HPDE6-E6E7 (cell line): Measurements from ENCODE around the gene ARHGEF28.
A peak's percentile ranks its signal among the peaks of the same experiment; 100 is the strongest.

Experiments
- DNase-seq: peaks from one replicate; pipeline ENCODE4 v3.0.0; 2011; ENCODE audit warnings: missing footprints; ENCODE audit errors: extremely low spot score

Gene ARHGEF28

DNA sequence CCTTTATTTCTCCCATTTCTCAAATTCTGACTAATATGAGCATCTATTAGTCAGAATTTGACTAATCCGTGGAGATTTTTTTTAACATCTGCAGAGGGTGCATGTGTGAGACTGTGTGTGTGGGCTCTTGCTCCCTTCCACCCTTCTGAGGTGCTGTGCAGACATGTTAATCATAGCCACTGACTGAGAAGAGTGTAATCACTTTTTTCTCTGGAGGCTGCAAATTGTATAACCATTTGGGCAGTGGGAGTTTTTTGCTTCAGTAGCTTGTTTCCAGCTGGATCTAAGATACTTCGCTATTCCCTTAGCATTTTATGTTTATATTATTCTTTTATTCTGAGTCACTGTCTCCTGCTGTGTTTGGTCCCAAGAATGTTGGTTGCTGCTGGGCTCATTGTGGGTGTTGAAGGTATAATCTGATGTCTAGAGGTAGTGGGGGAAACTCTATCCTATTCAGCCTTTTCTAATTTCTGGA lies 66.2 kb downstream of the ARHGEF28 start:
- peak; percentile 28 for DNase-seq

DNA sequence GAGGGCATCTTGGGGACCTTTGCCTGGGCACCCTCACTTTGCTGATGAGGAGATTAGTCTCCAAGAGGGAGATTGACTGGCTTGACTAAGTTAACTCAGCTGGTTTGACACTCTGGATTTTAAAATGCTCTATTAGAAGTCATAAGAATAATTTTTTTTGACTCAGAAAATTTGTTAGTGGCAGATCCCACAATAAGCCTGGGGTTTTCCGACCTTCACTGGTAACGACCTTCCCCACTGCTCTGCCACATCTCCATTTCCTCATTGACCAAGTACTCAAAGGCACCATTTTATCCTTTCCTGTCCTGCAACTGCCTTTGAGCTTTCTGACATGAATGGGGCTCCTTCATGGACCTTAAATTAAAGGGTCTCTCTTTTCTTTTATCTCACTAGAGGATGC lies 67.0 kb downstream of the ARHGEF28 start:
- DNase-seq, result no peak

DNA sequence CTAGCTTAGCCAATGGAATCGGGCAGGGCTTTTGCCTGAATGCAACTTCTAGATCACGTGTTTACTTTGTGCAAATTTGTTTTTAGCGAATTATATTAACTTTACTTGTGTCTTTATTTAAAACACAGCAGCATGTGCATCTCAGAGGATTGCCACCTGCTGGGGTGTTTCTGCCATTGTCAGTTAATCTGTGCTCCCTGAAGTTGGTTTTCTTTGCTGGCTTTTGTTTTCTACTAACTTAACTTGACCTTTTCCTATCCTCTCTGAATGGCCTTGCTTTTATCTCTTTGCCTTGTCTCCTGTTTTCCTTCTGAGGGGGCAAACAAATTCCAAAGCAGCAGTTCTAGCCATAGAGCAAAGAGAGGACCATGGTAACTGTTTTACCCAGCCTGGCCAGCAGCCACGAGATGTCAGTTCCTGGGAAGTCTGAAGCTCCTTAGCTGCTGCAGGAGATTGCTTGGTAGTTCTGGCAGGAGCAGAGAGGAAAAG lies 67.6 kb downstream of the ARHGEF28 start:
- DNase-seq, result peak; percentile 21

DNA sequence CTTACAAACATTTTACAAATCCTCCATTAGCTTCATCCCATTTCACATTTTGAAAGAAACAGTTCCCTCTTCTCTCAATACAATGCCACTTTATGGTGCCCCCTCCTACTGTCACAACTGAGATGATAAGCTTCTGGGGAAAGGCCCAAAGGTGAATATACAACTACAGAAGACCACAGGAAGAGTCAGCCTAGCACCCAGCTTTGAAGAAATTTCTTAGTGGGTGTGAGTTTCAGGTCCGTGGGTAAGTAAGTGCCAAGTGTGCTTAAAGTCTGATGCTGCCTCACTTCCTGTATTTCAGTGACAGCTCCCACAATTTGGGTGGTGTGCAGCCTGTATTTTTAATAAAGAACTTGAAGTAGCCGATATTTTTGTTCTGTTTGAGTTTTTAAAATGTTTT lies 68.1 kb downstream of the ARHGEF28 start:
- DNase-seq, result no peak

DNA sequence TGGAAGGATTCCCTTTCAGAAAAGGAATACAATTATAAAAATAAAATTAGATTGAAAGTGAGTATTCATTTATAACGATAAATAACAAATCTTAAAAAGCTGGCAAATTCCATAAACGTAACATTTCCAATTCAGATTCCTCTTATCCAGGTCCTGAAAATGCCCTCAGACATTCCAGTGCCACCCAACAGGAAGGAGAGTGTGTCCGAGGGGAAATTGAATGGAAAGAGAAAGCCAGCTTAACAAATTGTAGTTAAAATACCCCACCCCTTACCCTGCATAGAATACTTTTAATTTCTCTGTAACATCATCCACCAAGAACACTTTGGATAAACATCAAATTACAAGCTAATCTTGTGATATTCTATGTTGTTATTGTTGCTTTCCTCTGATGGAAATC lies 72.0 kb downstream of the ARHGEF28 start:
- DNase-seq, result no peak

DNA sequence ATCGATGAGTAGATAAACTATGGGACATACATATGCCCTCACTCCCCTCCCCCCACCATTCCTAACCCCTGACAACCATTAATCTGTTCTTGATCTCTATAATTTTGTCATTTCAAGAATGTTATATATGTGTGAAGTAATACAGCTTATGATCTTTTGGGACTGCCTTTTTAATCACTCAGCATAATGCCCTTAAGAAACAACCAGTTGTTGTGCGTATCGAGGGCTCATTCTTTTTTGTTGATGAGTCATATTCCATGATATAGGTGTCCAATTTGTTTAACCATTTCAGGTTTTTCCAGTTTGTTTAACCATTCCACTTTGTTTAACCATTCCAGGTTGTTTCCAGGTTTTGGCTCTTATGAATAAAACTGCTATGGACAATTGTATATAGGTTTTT lies 75.6 kb downstream of the ARHGEF28 start:
- DNase-seq, result peak; percentile 81

DNA sequence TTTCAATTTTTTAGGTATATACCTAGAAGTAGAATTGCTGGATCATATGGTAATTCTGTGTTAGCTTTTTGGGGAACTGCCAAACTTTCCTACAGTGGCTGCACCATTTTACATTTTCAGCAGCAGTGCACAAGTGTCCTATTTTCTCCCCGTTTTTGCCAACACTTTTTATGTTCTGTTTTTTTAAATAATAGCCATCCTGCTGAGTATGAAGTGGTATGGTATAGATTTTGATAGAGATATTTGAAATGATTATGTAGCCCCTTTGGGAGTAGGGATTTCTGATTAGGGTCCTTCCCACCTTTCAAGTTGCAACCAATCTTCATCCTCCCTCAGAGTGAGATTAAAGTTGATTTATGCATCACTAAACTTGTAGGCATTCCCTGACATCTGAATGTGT lies 76.5 kb downstream of the ARHGEF28 start:
- no peak for DNase-seq

DNA sequence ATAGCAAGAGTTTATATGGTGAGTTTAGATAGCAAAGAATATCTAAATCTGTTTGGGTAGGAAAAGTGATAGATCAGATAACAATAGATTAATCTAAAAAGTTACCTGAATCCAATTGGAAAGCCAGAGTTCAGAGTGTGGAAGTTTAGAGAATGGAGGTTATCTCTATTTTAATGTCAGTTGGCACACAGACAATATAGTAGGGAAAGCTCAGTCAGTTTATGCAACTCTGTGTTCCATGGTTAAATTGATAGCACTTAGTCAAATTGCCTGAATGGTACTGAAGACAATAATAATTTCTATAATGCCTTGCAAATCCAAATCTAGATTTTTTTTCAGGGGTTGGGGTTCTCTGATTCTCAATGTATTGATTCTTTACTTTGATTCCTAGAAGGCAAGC lies 77.0 kb downstream of the ARHGEF28 start:
- no peak for DNase-seq

DNA sequence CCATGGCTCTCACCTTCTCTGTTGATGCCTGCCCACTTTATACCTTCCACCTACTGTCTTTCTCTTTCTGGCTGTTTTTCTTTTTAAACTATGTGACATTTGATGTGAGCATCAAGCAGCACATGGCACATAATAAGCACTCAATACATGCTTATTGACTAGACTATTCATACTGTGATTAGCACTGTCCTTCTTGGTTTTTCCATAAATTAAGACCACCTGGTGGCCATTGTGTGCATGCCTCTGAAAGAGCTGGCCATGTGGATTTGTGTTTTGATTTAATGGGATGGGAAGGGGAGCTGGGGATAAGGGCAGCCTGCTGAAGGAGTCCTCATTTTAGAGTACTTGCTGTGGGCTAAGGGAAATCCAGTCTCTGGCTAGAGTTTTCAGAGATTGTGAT lies 79.4 kb downstream of the ARHGEF28 start:
- no peak for DNase-seq

DNA sequence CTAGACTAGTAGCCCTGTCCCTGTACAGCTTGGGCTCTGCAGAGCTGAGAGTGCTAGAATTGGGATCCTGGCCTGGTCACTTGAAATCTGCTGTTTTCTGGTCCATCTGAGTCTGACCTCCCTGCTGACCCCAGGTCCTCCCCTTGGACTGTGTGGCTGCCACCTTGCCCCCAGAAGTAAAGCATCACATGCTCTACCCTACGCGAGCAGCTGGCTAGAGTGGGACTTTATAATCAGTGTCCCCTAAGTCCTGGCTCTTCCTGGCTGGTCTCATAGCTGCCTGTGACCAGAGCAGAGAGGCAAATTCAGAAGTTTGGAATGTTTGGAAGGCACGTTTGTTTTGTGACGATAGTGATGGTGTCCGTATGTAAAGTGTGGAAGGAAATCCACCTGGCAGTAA lies 81.0 kb downstream of the ARHGEF28 start:
- no peak for DNase-seq

DNA sequence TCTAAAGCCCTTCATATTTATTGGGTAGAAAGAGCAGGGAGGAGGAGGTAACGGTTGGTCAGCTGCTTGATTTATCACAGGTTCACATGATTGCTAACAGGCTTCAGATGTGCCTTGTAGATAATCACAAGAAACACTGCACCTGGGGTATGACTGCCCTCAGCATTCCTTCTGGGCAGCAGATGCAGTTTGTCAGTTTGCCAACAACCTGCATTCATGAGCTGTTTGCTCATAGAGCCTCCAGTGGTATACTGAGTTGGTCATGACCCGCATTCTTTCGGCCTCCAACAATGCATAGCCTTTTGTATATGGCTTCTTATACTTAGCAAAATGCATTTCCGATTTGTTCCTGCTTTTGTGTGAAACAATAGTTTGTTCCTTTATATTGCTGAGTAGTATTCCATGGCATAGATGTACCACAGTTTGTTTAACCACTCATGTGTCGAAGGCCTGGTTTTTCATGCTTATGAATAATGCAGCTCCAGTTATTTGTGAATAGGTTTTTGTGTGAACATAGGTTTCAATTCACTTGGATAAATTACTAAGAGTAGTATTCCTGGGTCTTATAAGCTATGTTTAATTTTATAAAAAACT lies 83.6 kb downstream of the ARHGEF28 start:
- no peak for DNase-seq

DNA sequence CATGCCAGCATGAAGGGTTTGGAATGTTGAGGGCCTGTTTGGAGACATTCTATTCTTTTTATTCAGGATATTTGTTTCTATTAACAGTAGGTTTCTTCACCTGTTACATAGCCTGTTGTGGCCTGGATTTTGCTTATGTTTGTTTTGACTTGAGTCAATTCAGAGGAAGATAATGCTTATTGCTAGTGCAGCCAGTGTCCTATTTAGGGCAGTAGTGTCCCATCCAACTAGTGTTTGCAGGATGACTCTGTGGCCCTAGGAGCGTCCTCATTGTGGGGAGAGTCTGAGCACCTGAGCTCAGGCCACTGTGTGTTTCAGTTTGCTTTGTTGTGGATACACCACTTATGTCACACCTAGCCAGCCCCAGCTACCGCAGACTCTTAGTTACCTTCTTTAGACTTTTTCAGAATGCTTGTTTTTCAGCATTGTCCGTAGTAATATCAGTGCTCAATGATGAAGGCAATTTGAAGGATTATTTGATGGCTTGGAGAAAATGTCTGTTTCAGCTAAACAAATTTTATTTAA lies 90.3 kb downstream of the ARHGEF28 start:
- DNase-seq, result no peak

DNA sequence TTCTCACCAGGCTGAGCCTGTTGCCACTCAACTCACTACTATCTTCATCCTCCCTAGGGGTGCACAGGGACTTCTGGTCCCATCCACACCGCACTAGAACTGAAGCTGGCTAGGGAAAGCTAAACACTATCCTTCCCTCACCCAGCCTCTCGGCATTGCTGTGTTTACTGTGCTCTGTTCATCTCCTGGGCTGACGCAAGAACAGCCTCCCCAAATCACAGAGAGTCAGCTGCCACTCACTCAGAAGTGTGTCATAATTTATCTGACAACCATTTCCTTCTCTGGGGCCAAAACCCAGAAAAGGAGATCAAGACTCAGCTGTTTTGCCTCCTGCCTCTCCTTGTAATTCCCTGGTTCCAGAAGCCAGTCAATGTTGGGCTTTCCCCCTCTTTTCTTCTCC lies 92.8 kb downstream of the ARHGEF28 start:
- no peak for DNase-seq

DNA sequence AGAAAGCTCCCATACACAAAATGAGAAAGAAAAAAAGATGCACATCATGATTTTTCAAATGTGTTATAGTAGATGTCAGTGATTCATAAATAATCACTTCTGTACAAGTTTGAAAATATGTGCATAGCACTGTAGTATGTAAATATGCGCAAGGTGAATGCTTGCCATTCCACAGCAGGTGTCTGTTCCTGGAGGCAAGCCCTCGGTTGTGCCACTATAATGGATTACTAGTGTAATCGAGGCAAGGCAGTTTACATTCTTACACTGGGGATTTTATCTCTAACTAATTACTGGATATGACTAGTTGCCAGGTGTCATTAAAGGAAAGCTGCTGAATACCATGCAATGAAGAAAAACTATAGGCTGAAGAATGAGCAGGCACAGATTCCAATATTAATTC lies 93.6 kb downstream of the ARHGEF28 start:
- DNase-seq, result no peak

DNA sequence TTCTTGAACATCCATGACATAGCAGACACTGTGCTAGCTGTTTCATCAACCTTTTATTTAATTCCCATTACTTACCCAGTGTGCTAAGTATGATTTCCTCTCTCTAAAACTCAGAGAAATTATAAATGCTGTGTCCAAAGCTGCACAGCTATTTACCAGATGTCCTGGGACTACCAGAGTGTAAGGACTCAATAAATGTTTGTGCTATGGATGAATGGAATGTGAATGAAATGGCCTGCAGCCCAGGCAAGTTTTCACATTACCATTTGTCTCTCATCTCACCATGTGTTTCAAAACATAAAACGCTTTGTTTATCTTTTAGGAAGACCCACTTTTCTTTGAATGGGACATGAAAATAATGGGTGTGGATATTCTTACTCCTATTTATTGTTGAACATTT lies 96.2 kb downstream of the ARHGEF28 start:
- DNase-seq, result no peak

DNA sequence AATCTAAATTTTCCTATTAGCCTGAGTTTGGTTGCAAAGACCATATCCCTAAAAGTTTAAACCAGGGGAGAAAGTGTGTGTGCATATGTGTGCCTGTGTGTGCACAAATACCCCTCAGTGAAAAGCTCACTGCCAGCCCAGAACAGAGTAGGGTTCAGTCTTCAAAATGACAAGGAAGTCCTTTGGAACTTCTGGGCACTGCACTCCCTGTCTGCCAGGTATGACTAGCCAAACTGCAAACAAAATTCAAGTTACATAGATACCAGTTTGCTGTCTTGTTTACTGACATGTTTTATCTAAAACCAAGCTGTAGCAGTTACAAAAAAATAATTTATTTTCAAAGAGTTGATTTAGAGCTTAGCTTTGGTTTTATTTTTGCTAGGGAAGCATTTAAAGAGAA lies 100.1 kb downstream of the ARHGEF28 start:
- DNase-seq, result no peak

DNA sequence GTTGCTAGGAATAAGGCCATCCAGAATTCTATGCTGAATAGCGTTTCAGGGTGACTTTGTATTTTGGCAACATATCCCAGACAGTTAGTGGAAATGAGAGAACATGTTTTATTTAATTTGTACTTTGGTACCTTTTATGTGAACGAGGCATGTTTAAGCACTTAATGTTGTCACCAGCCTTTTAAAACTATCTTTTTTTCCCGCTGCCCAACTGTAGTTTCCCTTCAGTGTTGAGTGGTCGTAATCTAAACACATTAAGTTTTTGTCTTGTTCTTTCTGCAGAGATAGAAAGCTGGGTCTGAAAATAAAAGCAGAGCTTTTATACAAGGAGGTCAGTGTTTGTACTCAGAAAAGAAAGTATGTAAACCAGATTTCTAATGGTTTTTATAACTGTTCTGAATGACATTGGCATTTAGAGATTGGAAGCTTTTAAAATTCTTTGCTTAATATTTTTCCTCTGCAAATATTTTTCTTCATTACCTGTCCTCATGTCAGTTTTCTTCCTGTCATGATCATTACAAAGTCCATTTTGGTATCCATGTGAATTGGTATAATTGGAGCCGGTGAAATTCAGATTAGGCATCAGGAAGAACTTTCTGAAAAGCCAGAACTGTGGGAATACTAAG lies 100.7 kb downstream of the ARHGEF28 start:
- no peak for DNase-seq

DNA sequence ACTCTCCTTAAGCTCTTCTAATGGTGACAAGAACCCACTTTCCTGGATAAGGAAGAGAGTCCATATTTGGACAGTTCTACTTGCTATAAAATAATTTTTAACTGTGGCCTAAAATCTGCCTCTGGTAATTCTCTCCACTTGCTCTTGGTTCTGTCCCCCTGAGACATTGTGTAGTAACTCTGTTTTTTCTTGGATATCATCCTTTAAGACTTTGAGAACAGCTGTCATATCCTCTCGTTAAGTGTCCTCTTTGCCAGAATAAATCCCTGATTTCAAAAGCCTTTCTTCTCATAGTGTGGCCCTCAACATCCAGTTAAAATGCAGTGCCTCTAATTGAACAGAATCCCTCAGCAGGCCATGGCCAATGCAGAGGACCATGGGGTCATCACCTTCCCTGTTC lies 101.5 kb downstream of the ARHGEF28 start:
- DNase-seq, result no peak

DNA sequence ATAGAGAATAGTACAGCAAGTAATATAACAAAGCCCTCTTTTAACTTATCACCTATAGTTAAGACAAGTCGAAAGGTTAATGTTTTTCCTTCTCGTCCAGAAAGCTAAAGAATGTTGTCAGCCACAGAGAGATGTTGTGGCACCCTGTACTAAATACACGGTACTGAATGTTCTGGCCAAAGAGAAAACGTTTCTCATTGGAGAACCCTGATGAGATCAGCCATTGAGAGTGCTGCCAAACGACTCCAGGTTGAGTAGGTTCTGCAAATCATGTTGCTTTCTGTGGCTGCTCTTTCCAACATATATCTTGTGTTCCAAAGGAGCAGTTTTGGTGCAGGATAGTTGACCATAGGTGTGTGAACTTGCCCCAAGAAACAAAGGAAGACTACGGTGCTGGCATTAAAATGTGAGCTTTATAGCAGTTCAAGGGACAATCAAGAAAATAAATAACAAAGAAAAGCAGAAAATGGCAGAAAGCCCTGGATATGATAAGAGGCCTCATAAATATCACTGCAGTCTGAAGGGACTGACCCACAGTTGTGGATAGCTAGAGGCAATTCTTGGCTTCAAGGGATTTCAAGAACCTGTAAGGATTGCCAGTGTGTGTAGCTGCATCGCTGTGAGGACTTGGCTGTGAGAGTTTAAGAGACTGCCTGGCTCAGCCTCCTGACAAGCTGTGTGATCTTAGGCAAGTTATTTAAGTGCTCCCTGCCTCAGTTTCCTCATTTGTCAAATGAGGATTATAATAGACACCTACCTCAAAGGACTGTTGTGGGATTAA lies 102.7 kb downstream of the ARHGEF28 start:
- DNase-seq, result no peak

DNA sequence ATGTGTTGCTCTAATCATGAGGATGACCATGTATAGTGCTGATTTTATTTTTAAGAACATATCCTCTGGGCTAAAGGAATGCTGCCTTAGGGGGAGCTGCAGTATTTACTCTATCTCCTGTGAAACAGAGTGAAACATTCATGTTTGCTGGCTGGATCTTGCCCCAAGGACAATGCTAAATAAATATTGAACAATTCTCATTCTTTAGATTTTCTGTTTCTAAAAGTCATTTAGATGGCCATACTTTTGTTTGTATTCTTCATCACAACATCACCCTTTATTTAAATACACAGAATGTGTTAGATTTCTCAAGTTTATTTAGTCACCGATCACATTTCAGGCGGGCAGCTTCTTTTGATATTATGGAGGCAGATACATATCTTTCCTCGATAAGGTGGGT lies 103.3 kb downstream of the ARHGEF28 start:
- DNase-seq, result no peak

DNA sequence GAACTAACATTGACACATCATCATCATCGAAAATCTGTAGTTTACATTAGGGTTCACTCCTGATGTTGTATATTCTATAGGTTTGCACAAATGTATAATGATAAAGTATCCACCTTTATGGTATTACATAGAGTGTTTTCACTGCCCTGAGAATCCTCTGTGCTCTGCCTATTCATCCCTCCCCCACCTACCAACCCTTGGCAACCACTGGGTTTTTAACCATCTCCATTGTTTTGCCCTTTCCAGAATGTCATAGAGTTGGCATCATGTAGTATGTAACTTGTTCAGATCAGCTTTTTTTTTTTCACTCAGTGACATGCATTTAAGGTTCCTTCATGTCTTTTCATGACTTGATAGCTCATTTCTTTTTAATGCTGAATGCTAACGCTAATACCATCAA lies 106.0 kb downstream of the ARHGEF28 start:
- DNase-seq, result no peak

DNA sequence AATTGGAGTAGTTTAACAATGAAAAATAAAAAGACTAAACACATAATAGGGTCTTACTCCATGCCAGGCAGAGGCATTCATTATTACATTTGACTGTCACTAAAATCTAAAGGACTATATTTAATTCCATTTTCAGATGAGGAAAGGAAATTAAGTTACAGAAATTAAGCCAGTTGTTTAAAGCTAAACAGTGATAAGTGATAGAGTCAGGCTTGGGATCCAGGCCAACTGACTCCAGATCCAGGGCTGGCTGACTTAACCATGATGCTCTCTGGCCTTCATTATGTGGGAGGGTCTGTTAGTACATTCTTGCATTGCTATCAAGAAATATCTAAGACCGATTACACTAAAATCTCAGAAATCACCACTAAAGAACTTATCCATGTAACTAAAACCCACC lies 107.2 kb downstream of the ARHGEF28 start:
- DNase-seq, result no peak
